HPDE6-E6E7 (cell line): ENCODE measurements around the gene ANKRD27.
"Not testable (repeated sequence)": the region's sequence is repeated elsewhere in the genome, so short reads cannot be mapped to it uniquely, and the experiment has no call there.

Experiments
- DNase-seq: peaks from one replicate; pipeline ENCODE4 v3.0.0; 2011; ENCODE audit warnings: missing footprints; ENCODE audit errors: extremely low spot score

The ANKRD27 gene

DNA sequence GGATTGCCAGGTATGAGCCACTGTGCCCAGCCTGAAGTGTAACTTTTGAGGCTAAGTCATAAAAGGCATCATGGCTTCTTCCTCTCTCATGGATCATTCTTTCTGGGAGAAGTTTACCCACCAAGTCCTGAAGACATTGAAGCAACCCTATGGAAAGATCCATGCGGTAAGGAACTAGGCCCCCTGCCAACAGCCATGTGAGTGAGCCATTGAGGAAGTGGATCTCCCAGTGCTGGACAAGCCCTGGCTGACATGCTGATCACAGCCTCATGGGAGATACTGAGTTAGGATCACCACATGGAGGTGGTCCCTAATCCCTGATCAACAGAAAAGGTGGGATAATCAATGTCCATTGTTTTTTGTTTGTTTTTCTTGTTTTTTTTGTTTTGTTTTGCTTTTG lies 13.3 kb upstream of the ANKRD27 start:
- no peak for DNase-seq

DNA sequence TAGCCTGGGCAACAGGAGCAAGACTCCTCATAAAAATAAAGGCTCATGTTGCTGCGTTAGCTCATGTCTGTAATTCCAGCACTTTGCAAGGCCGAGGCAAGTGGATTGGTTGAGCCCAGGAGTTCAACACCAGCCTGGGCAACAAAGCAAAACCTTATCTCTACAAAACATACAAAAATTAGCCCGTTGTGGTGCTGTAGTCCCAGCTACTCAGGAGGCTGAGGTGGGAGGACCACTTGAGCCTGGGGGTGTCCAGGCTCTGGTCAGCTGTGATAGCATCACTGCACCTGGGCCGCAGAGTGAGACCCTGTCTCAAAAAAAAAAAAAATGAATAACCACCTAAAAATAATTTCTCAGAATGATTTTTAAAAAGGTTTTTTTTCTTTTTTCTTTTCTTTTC lies 12.7 kb upstream of the ANKRD27 start:
- no peak for DNase-seq

DNA sequence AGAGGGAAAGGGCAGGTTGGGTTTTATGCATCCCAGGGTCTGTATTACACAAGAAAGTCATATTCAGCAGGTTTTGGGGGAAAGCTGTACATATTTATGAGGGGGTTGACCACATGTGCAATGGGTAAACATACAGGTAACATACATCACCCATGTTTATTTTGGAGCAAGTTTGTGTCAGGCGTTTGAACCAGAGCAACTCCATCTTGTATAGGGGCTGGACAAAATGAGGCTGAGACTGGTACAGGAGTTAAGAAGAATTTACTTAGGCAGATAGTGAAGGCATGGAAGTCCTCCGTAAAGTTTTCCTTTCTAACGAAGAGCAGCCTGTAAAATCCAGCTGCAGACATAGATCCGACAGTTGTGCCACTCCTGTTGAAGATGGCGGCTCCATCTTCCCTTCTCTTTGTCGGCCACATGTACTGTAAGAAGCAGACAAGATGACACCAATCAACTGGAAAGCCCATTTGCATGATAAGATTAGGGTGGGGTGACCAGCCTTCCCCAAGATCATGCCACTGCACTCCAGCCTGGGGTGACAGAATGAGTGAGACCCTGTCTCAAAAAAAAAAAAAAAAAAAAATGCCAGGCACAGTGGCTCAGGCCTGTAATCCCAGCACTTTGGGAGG lies 12.0 kb upstream of the ANKRD27 start:
- no peak for DNase-seq

DNA sequence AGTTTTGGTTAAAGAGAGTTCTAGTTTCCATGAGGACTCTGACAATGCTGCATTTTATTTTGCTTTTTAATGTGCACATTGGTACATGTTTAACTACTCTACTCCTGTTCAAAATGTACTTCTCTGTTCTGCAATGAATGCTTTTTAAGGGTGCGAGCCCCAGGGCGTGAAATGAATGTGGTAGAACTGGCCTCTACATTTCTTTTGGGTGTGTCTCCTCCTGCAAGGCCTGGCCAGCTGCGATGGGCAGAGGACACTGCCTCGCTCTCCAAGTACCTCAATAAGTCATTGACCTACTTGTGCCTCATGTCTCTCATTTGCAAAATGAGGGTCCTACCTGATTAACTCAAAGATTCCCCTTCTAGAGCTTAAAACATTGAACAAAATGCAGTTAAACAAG lies 7.3 kb upstream of the ANKRD27 start:
- DNase-seq, result no peak

DNA sequence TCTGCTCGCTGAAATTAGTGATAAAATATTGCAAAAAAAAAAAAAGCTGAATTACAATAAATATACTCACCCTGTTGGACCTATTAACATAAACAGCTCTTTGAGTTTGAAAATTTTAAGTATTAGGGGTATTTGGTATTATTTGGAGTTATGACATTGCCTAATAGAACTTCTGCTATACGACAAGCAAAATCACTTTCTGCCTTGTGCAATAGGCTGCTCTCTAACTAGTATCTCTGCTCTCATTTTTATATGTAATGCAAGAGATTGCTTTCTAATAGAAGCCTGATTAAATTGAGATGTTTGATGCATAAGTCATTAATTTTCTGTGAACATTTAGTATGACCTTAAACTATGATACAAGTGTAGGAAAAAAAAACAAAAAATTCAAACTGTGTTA lies 6.0 kb upstream of the ANKRD27 start:
- no peak for DNase-seq

DNA sequence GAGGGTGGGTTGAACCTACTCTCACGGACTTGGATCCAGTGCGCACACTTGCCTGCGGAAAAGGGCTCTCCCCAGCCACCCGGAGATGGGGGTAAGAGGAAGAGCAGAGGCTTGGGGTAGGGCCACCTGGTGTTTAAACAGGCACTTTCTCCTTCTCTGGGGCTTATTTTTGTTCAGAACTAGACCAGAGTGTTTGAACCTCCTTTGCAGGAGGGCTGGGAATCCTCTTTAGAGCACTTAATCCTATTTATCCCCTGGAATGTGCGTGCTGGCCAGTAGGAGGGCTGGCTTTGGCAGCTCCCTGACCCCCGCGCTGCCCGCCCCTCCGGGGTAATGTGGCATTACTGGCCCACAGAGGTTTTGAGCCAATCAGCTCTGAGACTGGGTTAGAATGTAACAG lies 2.7 kb upstream of the ANKRD27 start:
- no peak for DNase-seq

DNA sequence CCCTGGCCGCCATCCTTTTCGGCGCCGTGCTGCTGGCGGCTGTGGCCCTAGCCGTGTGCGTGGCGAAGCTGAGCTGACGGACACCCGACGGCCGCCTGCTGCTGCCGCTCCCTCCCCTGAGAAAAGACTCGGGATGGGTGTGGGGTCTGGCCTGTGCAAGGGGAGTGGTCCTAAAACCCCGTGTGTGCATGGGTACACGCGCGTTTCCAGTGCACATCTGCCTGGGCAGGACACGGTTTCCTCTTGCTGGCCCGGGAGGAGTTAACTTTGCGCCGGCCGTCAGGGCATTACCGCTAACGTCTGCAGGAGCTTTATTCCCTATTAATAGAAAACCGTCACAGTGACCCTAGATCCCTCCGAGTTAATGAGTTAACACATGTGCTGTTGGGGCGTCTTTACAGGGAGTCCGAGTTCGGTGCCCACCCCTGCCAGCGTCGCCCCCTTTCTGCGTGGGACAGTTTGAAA lies 1.9 kb upstream of the ANKRD27 start:
- DNase-seq, result no peak

DNA sequence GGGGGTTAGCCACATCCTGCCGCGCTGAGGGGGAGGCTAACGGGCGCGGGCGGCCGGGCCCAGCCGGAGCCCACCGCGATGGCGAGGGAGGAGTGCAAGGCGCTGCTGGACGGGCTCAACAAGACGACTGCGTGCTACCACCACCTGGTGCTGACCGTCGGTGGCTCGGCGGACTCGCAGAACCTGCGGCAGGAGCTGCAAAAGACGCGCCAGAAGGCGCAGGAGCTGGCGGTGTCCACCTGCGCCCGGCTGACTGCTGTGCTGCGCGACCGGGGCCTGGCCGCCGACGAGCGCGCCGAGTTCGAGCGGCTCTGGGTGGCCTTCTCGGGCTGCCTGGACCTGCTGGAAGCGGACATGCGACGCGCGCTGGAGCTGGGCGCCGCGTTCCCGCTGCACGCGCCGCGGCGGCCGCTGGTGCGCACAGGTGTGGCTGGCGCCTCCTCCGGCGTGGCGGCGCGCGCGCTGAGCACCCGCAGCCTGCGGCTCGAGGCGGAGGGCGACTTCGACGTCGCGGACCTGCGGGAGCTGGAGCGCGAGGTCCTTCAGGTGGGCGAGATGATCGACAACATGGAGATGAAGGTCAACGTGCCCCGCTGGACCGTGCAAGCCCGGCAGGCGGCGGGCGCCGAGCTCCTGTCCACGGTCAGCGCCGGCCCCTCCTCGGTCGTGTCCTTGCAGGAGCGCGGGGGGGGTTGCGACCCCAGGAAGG lies 1.4 kb upstream of the ANKRD27 start:
- DNase-seq, result no peak

DNA sequence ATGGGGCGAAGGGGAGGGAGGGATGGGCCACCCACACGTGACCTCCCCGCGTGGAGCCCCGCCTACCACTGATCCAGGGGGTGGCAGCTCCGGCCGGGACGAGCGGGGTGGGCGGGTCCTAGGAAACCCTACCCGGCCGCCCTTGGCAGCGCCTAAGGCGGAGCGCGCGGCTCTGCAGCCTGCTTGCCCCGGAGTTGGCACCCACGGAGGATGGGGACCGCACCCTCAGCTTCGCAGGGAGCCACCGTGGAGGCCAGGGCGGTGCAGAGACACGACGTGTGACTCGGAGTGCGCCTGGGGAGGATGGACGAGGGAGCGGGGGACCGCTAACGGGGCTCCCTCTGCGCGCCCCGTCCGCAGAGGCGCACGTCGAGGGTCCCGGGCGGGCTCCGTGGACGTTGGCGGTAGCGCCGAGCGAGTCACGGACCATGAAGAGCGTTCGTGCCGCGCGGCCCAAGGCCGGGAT lies 773 bp upstream of the ANKRD27 start, which contains the start of gene RGS9BP:
RGS9BP (plus strand) TSS at position 129 of the 466 bp plus-strand sequence. CDS start 416 bp downstream, outside the sequence.
- DNase-seq, result no peak

DNA sequence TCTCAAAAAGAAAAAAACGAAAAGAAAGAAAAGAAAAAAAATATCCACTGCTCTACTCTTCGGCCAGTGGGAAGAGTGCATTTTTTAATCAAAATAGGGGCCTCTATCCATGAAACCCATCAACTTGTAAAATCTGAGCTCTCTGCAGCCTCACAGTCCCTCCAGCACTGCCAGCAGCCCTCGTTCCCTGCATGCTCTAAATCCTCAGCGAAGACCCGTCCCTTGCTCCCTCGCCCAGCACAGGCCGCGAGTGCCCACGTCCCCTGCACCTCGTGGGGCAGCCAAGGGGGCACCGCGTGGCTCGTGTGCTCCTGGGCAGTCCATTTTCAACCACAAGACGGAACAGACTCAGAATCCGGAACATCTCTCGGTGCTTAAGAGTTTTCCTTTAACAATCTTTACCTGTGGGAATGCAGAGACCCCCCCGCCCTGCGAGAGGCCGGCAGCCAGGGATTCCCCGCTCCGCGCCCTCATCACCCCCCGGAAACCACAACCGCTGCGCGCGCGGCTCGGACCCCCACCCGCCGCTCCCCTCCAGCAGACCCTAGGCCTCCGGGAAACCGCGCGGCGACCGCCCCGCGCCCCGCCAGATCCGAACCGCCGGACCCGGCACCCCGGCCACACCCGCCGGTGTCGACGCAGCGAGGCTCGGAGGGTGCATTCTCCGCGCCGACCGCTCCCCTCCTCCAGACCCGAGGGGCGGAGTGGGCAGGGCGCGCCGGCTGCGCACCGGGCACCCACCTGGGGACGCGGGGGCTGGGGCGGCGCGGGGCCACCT lies 638 bp downstream of the ANKRD27 start:
- no peak for DNase-seq

DNA sequence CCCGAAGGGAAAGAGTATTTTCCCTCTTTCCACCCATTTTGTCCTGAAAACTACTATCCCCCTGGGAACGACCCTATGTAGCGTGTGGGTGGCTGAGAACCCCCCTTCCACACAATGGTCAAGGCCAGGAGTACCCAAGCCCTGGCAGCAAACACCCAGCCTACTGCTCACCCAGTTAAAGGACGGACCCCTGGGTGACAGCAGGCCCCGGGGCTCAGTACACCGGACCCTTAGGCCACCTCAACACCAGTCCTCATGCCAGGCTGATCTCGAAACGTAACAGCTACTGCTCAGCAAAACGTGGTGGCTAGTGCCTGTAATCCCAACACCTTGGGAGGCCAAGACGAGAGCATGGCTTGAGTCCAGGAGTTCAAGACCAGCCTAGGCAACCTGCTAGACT lies 1.4 kb downstream of the ANKRD27 start:
- no peak for DNase-seq

DNA sequence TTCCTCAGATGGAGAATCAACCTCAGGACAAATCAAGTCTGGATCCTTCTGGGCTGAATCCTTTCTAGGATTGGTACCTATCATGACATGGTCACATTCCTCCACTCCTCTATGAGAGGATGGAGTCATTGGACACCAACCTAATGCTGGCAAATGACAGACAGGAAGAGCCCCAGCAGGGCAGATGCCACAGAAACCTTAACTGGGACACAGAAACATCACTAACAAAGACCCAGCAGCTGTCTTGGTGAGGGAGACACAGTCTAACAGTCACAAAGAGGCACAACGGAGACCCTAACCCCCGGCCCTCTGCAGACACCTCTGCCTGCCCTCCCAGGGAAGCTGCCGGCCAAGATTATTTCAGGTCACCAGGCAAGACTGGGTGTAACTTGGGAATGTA lies 2.1 kb downstream of the ANKRD27 start:
- DNase-seq, result no peak

DNA sequence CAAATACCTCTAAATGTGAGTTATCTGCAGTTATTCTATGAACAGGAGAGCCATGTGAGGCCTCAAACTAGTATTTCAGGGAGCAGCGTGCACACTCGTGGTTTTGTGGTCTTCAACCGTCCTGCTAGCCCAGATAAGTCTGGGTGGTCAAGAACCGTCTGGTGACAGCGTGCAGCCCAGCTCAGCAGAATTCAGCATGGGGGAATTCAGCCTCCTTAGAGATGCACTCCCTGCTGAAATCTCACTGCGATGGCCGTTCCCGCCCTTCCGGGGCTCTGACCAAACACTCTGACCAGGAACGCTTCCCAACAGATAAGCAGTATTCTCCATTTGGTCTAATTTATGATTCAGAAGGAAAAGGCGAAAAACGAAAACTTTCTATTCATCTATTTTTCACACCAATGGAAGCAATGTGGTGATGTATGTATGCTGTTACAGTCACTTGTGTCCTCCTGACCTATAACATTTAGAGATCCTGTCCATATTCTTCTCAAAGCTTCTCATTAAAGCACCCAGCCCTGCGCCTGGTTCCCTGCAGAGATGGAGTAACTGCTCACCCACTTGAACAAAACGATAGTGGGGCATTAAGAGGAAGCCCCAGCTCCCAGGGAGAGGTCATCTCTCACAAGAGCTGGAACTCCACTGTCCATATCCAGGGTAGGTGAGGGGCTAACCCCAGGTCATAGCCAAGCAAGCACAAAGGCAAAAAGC lies 2.9 kb downstream of the ANKRD27 start:
- DNase-seq, result no peak

DNA sequence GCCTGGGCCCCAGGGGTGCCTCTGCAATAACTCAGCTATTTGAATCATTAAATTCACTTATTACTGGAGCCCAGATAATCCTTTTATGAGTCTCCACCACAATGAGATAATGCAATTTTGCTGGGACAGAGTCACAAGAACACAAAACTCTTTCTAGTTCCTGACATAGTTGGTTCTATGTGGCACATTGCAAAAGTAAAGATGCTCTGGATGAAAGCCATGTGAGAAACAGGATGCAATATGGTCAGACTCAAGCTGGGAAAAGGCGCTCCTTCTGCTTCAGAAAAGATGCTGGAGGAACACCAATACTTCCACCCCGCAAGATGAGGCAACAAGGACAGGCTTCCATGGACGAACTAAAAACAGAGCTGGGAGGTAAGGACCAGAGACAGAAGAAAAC lies 5.7 kb downstream of the ANKRD27 start:
- no peak for DNase-seq

DNA sequence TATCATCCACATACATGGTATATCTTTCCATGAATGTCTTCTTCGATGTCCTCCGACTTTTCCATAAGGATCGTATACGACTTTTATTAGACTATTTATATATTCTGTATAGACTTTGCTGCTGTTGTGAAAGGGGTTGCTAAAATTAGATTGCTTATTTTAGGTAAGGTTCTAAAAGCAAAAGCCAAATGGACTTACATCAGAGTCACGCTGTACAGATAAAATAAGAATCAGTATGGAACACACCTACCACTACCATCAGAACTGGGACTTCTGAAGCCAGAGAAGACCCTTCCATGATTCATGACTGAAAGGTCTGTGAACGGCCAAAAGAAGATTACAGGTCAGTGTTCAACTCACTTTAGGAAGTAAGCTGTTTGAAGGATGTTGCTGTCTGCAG lies 8.9 kb downstream of the ANKRD27 start:
- DNase-seq, result no peak

DNA sequence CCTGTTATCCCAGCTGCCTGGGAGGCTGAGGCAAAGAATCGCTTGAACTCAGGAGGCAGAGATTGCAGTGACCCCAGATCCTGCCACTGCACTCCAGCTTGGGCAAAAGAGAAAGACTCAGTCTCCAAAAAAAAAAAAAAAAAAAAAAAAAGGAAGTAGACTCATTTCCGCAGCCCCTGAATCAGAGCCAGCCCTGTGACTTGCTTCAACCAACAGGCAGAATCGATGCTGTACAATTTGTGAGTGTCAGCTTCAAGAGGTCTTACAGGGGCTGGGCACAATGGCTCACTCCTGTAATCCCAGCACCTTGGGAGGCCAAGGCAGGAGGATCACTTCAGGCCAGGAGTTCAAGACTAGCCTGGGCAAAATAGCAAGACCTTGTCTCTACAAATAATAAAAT lies 12.8 kb downstream of the ANKRD27 start:
- no peak for DNase-seq

DNA sequence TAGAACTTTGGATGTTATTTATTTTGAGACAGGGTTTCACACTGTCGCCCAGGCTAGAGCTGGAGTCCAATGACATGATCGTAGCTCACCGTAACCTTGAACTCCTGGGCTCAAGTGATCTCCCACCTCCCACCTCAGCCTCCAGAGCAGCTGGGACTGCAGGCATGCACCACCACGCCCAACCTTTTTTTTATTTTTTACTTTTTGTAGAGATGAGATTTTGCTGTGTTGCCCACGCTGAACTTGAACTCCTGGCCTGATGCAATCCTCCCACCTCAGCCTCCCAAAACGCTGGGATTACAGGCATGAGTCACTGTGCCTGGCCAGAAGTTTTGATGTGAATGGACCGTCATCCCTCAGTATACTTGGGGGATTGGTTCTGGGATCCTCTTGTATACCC lies 13.7 kb downstream of the ANKRD27 start:
- no peak for DNase-seq

DNA sequence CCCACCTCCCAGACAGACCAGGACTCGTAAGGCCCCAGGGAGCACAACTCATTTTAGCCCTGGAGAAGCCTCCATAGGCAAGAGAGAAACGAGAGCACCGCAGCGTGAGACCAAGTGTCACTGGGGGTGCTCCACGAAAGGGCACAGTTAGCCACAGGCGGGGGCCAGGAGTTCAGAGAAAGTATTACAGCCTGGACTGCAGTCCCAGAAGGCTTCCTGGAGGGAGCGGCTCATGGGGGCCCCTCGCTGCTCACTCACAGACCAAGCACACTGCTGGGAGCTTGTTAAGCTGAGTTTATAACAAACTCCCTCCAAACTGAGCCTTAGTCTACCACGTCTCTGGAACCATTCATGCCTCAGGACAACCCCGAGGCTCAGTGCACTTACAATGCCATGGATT lies 16.5 kb downstream of the ANKRD27 start:
- no peak for DNase-seq

DNA sequence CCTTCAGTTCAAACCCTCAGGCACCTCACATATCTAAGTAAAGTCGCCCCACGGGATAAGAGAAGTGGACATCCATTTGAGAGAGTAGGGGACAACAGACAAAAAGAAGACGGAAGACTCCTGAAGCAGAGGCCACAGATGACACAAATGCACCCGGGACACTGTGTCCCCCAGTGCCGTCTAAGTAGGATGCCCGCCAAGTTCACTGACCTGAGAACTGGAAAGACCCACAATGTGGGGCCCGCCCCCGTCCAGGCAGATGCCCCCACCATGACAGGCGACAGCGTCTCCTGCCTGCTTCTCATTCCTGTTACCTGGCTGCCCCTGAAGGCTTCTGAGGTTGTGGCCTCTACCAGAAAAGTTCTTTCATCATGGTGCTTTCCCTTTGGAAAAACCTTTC lies 16.9 kb downstream of the ANKRD27 start:
- DNase-seq, result no peak

DNA sequence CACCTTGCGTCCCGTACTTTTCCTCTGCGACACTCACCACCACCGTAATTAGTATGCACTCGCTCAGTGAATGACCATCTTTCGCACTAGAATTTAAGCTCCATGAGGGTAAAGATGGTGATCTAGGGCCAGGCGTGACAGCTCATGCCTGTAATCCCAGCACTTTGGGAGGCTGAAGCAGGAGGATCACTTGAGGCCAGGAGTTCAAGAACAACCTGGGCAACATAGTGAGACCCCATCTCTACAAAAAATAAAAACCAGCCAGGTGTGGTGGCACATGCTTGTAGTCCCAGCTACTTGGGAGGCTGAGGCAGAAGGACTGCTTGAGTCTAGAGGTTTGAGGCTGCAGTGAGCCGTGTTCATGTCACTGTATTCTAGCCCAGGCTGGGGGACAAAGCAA lies 18.6 kb downstream of the ANKRD27 start:
- DNase-seq, result not testable (repeated sequence)

DNA sequence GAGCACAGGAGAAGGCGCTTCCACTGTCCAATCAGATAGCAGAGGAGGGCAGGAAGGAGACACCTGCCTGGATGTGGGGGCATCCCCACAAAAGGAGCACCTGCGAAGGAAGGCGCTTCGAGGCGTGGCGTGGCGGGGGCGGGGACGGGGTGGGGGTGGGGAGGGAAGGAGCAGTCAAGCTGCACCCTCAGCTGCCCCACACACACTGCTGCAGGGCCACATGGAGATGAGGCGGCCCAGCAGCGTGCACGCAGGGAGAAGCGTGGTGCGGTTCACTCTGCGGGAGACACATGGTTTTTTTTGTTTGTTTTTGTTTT lies 21.4 kb downstream of the ANKRD27 start:
- no peak for DNase-seq

DNA sequence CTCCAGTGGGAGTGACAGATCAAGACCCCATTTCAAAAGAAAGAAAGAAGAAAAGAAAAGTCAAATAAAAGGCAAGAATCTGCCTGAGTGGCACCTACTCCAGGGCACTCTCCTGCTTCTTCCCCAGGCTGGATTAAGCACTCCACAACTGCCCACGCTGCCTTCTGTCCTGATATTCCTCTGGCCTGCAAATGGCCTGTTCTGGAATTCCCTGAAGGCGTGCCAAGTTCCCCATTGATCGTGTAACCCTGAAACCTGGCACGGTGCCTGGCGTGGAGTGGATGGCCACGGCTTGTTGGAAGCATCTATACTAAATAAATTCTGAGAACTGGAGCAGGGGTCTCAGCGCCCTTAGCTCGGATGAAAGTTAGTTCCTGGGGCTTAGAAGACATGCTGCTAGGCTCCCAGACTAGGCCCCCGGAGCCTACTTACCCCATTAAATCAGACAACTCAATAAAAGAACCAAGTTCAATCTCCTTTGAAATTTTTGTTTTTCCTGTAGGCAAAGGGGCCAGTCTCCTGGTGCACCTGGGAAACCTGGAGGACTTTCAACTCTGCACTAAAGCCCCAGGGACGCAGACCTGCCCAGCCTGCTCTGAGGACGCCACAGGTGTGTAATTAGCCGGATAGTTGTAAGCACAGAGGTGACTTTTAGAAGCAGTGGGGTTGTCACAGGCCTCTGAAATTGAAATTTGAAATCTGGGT lies 21.9 kb downstream of the ANKRD27 start:
- no peak for DNase-seq
